GM12878 (cell line): Measurements from ENCODE around the gene IPCEF1. TPM values are rescaled to one million over a fixed set of nuclear protein-coding genes. Genes with fewer than 3 reads are reported as not detected.
A peak's percentile ranks its signal among the peaks of the same experiment; 100 is the strongest.

Source experiments
- BCL11A ChIP-seq: IDR thresholded peaks from 2 replicates; pipeline ENCODE4 v1.6.1; 2011; ENCODE audit warnings: low read depth, low read length
- BHLHE40 ChIP-seq, 2 experiments: fragments of 450-650 bp in 1 of 2; IDR thresholded peaks; 2 replicates each; pipeline ENCODE4 v1.6.1; 2011 to 2017; ENCODE audit warnings: low read depth in 2 of 2, borderline replicate concordance in 1 of 2, improper control_type of control experiment in 1 of 2, low read length in 1 of 2, mild to moderate bottlenecking in 1 of 2
- BRCA1 ChIP-seq: IDR thresholded peaks from 2 replicates; pipeline ENCODE4 v1.6.1; 2011; ENCODE audit warnings: low read depth, low read length, improper control_type of control experiment
- CREM ChIP-seq: IDR thresholded peaks from 2 replicates; pipeline ENCODE4 v1.6.1; 2014; ENCODE audit warnings: antibody characterized with exemption, low read depth
- DPF2 ChIP-seq: fragments of 450-650 bp; IDR thresholded peaks from 2 replicates; pipeline ENCODE4 v1.6.1; 2017; ENCODE audit warnings: mild to moderate bottlenecking
- EED ChIP-seq: sonication (generic); IDR thresholded peaks from 2 replicates; pipeline ENCODE4 v1.6.1; 2016; ENCODE audit warnings: antibody characterized with exemption, low read depth
- IKZF1 ChIP-seq: fragments of 450-650 bp; conservative IDR thresholded peaks from 2 replicates; pipeline ENCODE4 v1.6.1; 2017; ENCODE audit warnings: antibody characterized with exemption, mild to moderate bottlenecking
- MTA2 ChIP-seq: fragments of 450-650 bp; IDR thresholded peaks from 2 replicates; pipeline ENCODE4 v1.6.1; 2016; ENCODE audit warnings: low read depth, mild to moderate bottlenecking, moderate library complexity
- NRF1 ChIP-seq: conservative IDR thresholded peaks from 2 replicates; pipeline ENCODE4 v1.6.1; 2011; ENCODE audit warnings: mild to moderate bottlenecking, low read depth, low read length, improper control_type of control experiment
- POLR2AphosphoS2 ChIP-seq: IDR thresholded peaks from 2 replicates; pipeline ENCODE4 v1.6.1; 2011; ENCODE audit warnings: low read depth, mild to moderate bottlenecking, low read length, improper control_type of control experiment, moderate library complexity
- RUNX3 ChIP-seq: IDR thresholded peaks from 2 replicates; pipeline ENCODE4 v1.6.1; 2012; ENCODE audit warnings: low read length, inconsistent platforms
- SP1 ChIP-seq: IDR thresholded peaks from one replicate; pipeline ENCODE4 v1.6.1; 2011; ENCODE audit warnings: low read depth, low read length
- SPI1 ChIP-seq: IDR thresholded peaks from 2 replicates; pipeline ENCODE4 v1.6.1; 2011; ENCODE audit warnings: low read depth, mild to moderate bottlenecking, low read length, moderate library complexity, borderline replicate concordance; ENCODE audit not compliant: insufficient read depth
- ZNF384 ChIP-seq: IDR thresholded peaks from 2 replicates; pipeline ENCODE4 v1.6.1; 2012; ENCODE audit warnings: low read depth, mild to moderate bottlenecking, low read length, improper control_type of control experiment, borderline replicate concordance
- ZSCAN29 ChIP-seq: fragments of 450-650 bp; IDR thresholded peaks from 2 replicates; pipeline ENCODE4 v1.6.1; 2017; ENCODE audit warnings: mild to moderate bottlenecking, moderate library complexity
- ZZZ3 ChIP-seq: IDR thresholded peaks from 2 replicates; pipeline ENCODE4 v1.6.1; 2011; ENCODE audit warnings: low read depth; ENCODE audit not compliant: control insufficient read depth, insufficient read length
- polyA plus RNA-seq, 11 experiments: library from polyadenylated mRNA; depleted of rRNA in 4 of 11; unstranded in 6 of 11; stranded (reverse) in 5 of 11; fragments of >200 nt; fragmentation: Nextera tagmentation in 4 of 11; fragmentation: Illumina TruSeq in 1 of 11; extraction: Ambion mirVana in 4 of 11; extraction: Trizol in 1 of 11; gene quantifications; 1 replicate in 1 of 11; 2 replicates in 10 of 11; pipeline versions ENCODE4 v1.2.1 to v1.2.3, GENCODE V29; 2011 to 2016; ENCODE audit warnings: inconsistent platforms in 2 of 11, missing spikeins in 2 of 11, low read depth in 1 of 11
- total RNA-seq, 4 experiments: library from RNA; depleted of rRNA in 3 of 4; stranded (reverse); fragments of >200 nt in 3 of 4; fragmentation: Illumina TruSeq in 1 of 4; extraction: Trizol in 1 of 4; gene quantifications; 2 replicates each; pipeline versions ENCODE4 v1.2.1 to v1.2.3, GENCODE V29; 2013 to 2021
- TF ChIP-seq, protein P1 (sequence below): fragments of 450-650 bp; IDR thresholded peaks from 2 replicates; pipeline ENCODE4 v1.6.1; 2017; ENCODE audit warnings: antibody characterized with exemption, mild to moderate bottlenecking, moderate library complexity
- TF ChIP-seq, protein P2 (sequence below): IDR thresholded peaks from 2 replicates; pipeline ENCODE4 v1.6.1; 2012; ENCODE audit warnings: low read depth, low read length, improper control_type of control experiment
- TF ChIP-seq, protein P3 (sequence below): IDR thresholded peaks from 2 replicates; pipeline ENCODE4 v1.6.1; 2012; ENCODE audit warnings: low read depth, low read length, improper control_type of control experiment
- TF ChIP-seq, protein P4 (sequence below): fragments of 450-650 bp; IDR thresholded peaks from 2 replicates; pipeline ENCODE4 v1.6.1; 2017; ENCODE audit warnings: borderline replicate concordance
- TF ChIP-seq, protein P5 (sequence below): fragments of 450-650 bp; formaldehyde crosslinking; IDR thresholded peaks from 2 replicates; pipeline ENCODE4 v1.5.0; 2022; ENCODE audit warnings: mild to moderate bottlenecking, missing genetic modification characterization

IPCEF1 gene
- total and polyA plus RNA-seq, 10 of the 15 experiments (the other 5 are each of a cell fraction or from before 2014, with no cell fraction given): 1.3 to 137 (median 4.2) TPM

DNA sequence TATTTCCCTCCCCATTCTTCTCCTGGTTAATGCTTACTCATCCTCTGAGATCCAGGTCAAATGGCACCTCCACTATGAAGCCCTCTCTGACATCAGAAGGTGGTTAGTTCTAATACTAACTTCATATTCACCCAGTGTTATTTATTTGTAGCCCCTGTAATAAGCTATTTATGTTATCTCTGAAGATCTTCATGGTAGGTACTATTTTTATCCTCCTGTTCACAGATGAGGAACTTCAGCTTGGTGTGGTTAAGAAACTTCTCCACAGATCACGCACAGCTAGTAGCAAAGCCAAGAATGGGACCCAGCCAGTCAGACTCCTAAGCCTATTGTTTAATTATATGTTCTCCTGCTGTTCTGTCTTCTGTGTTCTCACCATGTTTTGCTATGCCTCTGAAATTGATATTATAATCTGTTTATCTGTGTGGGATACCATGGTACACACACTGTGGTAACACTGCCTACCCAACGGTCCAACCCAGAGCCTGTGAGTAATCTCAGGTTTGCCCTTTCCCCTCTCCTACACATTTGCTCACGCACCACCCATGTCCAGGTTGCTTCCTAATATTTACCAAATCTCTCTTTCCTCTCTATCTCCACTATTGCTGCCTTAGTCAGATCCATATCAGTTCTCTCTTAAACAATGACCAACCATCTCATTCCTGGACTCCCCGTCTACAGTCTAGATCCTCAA is 98.4 kb downstream of the IPCEF1 start (continued):
- TF ChIP-seq, protein P1, sequence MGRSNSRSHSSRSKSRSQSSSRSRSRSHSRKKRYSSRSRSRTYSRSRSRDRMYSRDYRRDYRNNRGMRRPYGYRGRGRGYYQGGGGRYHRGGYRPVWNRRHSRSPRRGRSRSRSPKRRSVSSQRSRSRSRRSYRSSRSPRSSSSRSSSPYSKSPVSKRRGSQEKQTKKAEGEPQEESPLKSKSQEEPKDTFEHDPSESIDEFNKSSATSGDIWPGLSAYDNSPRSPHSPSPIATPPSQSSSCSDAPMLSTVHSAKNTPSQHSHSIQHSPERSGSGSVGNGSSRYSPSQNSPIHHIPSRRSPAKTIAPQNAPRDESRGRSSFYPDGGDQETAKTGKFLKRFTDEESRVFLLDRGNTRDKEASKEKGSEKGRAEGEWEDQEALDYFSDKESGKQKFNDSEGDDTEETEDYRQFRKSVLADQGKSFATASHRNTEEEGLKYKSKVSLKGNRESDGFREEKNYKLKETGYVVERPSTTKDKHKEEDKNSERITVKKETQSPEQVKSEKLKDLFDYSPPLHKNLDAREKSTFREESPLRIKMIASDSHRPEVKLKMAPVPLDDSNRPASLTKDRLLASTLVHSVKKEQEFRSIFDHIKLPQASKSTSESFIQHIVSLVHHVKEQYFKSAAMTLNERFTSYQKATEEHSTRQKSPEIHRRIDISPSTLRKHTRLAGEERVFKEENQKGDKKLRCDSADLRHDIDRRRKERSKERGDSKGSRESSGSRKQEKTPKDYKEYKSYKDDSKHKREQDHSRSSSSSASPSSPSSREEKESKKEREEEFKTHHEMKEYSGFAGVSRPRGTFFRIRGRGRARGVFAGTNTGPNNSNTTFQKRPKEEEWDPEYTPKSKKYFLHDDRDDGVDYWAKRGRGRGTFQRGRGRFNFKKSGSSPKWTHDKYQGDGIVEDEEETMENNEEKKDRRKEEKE: no peak
- no peak for TF ChIP-seq POLR2AphosphoS2
- 0 out of 2 replicates have a peak, but pooled peaks have one; percentile 70 for TF ChIP-seq DPF2
- TF ChIP-seq, protein P2, sequence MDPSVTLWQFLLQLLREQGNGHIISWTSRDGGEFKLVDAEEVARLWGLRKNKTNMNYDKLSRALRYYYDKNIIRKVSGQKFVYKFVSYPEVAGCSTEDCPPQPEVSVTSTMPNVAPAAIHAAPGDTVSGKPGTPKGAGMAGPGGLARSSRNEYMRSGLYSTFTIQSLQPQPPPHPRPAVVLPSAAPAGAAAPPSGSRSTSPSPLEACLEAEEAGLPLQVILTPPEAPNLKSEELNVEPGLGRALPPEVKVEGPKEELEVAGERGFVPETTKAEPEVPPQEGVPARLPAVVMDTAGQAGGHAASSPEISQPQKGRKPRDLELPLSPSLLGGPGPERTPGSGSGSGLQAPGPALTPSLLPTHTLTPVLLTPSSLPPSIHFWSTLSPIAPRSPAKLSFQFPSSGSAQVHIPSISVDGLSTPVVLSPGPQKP: no peak
- peak; percentile 5; the same call in 1 of the 2 replicates for TF ChIP-seq SPI1
- 0 out of 2 replicates have a peak, but pooled peaks have one; percentile 1 for TF ChIP-seq ZNF384
- TF ChIP-seq EED: no peak
- peak; percentile 40 for TF ChIP-seq SP1
- TF ChIP-seq, protein P3, sequence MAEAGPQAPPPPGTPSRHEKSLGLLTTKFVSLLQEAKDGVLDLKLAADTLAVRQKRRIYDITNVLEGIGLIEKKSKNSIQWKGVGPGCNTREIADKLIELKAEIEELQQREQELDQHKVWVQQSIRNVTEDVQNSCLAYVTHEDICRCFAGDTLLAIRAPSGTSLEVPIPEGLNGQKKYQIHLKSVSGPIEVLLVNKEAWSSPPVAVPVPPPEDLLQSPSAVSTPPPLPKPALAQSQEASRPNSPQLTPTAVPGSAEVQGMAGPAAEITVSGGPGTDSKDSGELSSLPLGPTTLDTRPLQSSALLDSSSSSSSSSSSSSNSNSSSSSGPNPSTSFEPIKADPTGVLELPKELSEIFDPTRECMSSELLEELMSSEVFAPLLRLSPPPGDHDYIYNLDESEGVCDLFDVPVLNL: no peak
- peak; percentile 9 to 47; a peak in 1 of 4 replicates for TF ChIP-seq BHLHE40 (IDR thresholded peaks at IDR 0.05; ENCODE audit: borderline replicate concordance in 1 of 2, low read depth in 2 of 2, low read length in 1 of 2)
- TF ChIP-seq ZZZ3: no peak
- TF ChIP-seq, protein P4, sequence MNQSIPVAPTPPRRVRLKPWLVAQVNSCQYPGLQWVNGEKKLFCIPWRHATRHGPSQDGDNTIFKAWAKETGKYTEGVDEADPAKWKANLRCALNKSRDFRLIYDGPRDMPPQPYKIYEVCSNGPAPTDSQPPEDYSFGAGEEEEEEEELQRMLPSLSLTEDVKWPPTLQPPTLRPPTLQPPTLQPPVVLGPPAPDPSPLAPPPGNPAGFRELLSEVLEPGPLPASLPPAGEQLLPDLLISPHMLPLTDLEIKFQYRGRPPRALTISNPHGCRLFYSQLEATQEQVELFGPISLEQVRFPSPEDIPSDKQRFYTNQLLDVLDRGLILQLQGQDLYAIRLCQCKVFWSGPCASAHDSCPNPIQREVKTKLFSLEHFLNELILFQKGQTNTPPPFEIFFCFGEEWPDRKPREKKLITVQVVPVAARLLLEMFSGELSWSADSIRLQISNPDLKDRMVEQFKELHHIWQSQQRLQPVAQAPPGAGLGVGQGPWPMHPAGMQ: no peak; the same call in 1 of the 2 replicates
- no peak for TF ChIP-seq BRCA1
- TF ChIP-seq NRF1: no peak
- peak; percentile 57 for TF ChIP-seq BCL11A
- TF ChIP-seq IKZF1: peak; percentile 75
- peak; percentile 60 for TF ChIP-seq RUNX3
- TF ChIP-seq MTA2: peak; percentile 88
- TF ChIP-seq, protein P5, sequence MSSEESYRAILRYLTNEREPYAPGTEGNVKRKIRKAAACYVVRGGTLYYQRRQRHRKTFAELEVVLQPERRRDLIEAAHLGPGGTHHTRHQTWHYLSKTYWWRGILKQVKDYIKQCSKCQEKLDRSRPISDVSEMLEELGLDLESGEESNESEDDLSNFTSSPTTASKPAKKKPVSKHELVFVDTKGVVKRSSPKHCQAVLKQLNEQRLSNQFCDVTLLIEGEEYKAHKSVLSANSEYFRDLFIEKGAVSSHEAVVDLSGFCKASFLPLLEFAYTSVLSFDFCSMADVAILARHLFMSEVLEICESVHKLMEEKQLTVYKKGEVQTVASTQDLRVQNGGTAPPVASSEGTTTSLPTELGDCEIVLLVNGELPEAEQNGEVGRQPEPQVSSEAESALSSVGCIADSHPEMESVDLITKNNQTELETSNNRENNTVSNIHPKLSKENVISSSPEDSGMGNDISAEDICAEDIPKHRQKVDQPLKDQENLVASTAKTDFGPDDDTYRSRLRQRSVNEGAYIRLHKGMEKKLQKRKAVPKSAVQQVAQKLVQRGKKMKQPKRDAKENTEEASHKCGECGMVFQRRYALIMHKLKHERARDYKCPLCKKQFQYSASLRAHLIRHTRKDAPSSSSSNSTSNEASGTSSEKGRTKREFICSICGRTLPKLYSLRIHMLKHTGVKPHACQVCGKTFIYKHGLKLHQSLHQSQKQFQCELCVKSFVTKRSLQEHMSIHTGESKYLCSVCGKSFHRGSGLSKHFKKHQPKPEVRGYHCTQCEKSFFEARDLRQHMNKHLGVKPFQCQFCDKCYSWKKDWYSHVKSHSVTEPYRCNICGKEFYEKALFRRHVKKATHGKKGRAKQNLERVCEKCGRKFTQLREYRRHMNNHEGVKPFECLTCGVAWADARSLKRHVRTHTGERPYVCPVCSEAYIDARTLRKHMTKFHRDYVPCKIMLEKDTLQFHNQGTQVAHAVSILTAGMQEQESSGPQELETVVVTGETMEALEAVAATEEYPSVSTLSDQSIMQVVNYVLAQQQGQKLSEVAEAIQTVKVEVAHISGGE (CRISPR knock-in tag): no peak
- TF ChIP-seq ZSCAN29: 0 out of 2 replicates have a peak, but pooled peaks have one; percentile 41
- TF ChIP-seq CREM: no peak
